HG03025 (cell line): ENCODE results near the gene CTSE.
"Not testable (repeated sequence)": the region's sequence is repeated elsewhere in the genome, so short reads cannot be mapped to it uniquely, and the experiment has no call there.

Source experiments
- ATAC-seq: cut with Tn5 transposase; IDR thresholded peaks from one replicate; pipeline ENCODE4 v1.9.1; 2021; ENCODE audit warnings: mild to moderate bottlenecking, moderate library complexity; ENCODE audit not compliant: unreplicated experiment, low FRiP score

CTSE gene

GRCh38 chr1:206023695-206024094 is at the start of gene CTSE:
CTSE (minus strand) TSS chr1:206023895; CDS start chr1:206023791, 104 bp downstream.
- no peak for ATAC-seq

DNA sequence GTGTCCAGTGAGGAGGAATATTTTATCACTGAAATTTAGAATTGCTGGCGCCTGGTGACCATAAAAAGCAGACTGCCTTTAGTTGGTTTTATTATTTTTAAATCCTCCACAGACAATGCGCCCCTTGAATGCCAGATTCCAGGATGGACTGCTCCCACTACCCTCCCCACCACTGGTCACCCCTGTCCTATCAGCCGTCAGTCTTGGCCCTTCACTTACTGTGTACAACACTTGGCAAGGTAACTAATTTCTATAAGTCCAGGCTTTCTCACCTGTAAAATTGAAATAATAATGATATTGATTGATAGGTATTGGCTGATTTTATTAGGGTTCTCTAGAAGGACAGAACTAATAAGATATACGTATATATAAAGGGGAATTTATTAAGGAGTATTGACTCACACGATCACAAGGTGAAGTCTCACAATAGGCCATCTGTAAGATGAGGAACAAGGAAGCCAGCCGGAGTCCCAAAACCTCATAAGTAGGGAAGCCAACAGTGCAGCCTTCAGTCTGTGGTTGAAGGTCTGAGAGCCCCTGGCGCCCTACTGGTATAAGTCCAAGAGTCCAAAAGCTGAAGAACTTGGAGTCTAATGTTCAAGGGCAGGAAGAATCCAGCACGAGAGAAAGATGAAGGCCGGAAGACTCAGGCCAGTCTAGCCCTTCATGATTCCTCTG is 47.1 kb upstream of the CTSE start:
- no peak for ATAC-seq

DNA sequence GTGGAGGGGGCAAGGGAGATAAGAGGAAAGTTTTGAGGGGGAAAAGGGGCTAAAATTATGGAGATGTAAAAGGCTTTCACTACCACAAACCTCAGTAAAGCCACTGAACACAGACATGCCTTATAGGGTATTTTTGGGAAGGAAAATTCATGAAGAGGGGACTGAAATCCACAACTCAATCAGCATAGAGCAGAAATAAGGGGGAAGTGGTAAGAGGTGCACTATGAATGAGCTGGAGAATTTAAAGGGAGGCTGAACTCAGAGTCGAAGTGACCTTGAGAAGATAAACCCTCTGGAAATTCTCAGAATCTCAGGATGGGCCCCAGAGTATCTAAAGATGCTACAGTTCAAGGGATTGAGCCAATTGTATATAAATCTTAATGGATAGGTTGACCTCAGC is 44.6 kb upstream of the CTSE start:
- ATAC-seq = no peak

- ATAC-seq = no peak
Measured at GRCh38 chr1:206067486-206068227, 44.0 kb upstream of the CTSE start.

- ATAC-seq = no peak
Measured at GRCh38 chr1:206066479-206067171, 42.9 kb upstream of the CTSE start.

DNA sequence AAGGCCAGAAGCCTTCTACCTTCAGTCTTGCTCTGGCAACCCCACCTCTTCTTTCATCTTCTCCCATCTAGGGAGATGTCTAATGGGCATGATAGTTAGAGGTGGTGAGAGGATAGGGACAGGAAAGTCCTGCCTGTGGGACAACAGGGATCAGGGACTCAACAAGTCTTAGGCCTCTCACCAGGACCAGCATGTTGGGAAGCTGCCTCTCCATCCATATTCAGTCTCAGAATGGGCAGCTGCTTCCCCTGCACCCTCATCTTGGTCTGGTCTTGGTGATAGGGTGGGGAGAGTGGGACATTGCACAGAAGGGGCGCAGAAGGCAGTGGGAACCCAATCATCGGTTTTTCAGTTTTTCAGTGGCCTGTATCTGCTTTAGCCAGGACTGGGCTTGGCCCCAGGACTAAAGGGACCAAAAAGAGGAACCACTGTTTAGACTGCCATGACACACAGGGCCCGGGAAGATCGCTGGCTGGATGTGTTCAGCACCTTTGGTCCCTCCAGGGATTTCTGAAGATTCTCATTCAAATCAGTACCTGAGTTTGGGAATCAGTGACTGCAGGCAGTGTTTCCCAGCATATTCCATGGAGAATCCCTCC is 42.0 kb upstream of the CTSE start:
- no peak for ATAC-seq

GRCh38 chr1:206064501-206064900 is 40.8 kb upstream of the CTSE start:
- ATAC-seq = not testable (repeated sequence)

GRCh38 chr1:206064001-206064400 is 40.3 kb upstream of the CTSE start:
- not testable (repeated sequence) for ATAC-seq

- no peak for ATAC-seq
Measured at GRCh38 chr1:206062464-206062863, 38.8 kb upstream of the CTSE start.

- no peak for ATAC-seq
Measured at GRCh38 chr1:206060844-206061243, 37.1 kb upstream of the CTSE start.

DNA sequence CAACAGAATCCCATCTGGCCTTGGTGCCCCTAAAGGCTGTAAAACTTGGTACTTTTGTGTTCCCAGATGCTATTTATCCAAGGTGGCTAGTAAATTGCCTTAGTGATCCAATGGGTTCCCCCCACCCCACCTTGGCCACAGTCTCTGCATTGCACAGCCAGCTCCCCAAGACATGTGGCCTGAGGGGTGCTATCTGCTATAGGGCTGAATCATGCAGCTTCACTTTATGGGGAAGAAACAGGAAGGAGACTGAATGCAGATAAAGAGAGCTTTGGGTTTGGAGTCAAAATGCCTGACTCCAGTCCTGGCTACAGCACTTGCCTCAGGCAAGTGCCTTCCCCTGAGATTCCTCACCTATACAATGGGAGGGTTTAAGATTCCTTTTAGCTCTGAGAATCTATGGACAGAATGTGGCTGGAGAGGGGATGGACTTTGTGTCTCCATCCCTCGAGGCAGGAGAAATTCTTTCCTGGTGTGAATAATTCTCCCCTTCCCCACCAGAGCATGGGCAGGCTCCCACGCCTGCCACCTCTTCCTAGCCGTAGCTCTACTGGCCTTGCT is 35.7 kb upstream of the CTSE start:
- ATAC-seq = no peak

DNA sequence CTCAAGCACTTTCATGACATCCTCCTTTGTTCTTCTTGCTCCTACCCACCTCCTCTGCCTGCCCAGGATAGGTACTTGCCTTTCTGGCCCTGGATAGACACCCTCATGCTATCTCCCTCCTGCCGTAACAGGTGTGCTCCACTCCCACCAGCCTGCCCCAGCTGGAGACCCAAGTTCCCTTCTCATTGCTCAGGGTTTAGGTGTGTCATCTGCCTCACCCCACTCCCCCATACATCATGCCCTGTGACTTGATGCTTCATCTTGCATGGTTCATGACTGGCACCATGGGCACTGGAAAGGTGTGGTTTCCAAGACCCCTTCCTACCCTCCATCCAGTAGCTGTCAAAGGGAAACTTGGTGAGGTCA is 35.2 kb upstream of the CTSE start:
- ATAC-seq = no peak

GRCh38 chr1:206058289-206058926 is 34.7 kb upstream of the CTSE start:
- ATAC-seq = not testable (repeated sequence)

GRCh38 chr1:206055639-206056323 is 32.1 kb upstream of the CTSE start:
- not testable (repeated sequence) for ATAC-seq

- ATAC-seq = not testable (repeated sequence)
Measured at GRCh38 chr1:206055069-206055625, 31.5 kb upstream of the CTSE start.

- ATAC-seq = not testable (repeated sequence)
Measured at GRCh38 chr1:206053616-206054015, 29.9 kb upstream of the CTSE start.

DNA sequence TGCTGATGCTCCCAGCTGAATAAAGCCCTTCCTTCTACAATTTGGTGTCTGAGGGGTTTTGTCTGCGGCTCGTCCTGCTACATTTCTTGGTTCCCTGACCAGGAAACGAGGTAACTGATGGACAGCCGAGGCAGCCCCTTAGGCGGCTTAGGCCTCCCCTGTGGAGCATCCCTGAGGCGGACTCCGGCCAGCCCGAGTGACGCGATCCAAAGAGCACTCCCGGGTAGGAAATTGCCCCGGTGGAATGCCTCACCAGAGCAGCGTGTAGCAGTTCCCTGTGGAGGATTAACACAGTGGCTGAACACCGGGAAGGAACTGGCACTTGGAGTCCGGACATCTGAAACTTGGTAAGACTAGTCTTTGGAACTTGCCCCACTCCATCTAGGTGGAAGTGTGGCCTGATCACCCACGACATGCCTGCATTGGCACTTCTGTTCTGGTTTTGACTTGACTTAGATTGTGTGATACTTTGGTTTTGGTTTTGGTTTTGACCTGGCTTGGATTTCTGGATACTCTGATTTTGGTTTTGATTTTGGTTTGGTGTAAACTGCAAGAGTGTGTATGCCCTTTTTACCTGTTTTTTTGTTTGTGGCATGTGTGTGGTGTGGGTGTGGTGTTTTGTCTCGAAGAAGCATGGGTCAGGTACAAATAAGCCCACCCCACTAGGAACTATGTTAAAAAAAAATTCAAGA is 29.4 kb upstream of the CTSE start, which contains the start of gene RHEX:
TSS of gene RHEX (plus strand) at position 255 of the 692 bp plus-strand sequence. CDS start 44,656 bp downstream, outside the sequence.
- ATAC-seq = not testable (repeated sequence)

GRCh38 chr1:206052231-206052865 is 28.7 kb upstream of the CTSE start:
- ATAC-seq = not testable (repeated sequence)
